ENCODE measurements around the gene TRNT1. TPM values are rescaled to one million over a fixed set of nuclear protein-coding genes. Genes with fewer than 3 reads are reported as not detected.
A peak's percentile ranks its signal among the peaks of the same experiment; 100 is the strongest.

Gene TRNT1
- total RNA-seq, 1 experiment from 2014 or later: 21.4 TPM

GRCh38 chr3:3177861-3178497 lies 51.2 kb downstream of the TRNT1 start:
- Histone ChIP-seq H3K9me2 (ENCODE audit: insufficient read depth) (no peaks in the 10 kb centered on the region), H3K79me2 (ENCODE audit: insufficient read depth, low read length) (peaks cover 39% of the 10 kb centered on the region), H2AFZ (ENCODE audit: low read depth, low read length, poor library complexity, severe bottlenecking) (no peak overlapping the region), H3K4me2 (ENCODE audit: low read length) (peak overlapping the region; percentile 79), H3K36me3 (ENCODE audit: control insufficient read depth in 1 of 2, insufficient read depth in 2 of 2, low read length in 2 of 2) (peaks cover 12% of the 10 kb centered on the region in 2 experiments), H3K9me3 (ENCODE audit: control insufficient read depth in 1 of 2, insufficient read depth in 1 of 2, low read depth in 1 of 2, low read length in 2 of 2) (no peaks in the 10 kb centered on the region), H3K4me1 (ENCODE audit: control insufficient read depth in 1 of 2, insufficient read depth in 2 of 2, low read length in 2 of 2) (peaks cover 6 to 14% of the 10 kb centered on the region in 2 experiments; a peak in 3 of 4 replicates), H3K27me3 (ENCODE audit: insufficient read depth, low read length) (no peaks in the 10 kb centered on the region), H3K4me3 (replicated peaks in 1 of 2; ENCODE audit: low read depth in 1 of 2, low read length in 2 of 2) (peak overlapping the region; percentile 89 to 97), H3K27ac (ENCODE audit: low read depth, low read length) (no peak overlapping the region), H3K9ac (ENCODE audit: low read length) (peak overlapping the region; percentile 72; the same call in 1 of the 2 replicates), H4K20me1 (ENCODE audit: insufficient read depth) (no peaks in the 10 kb centered on the region)
- TF ChIP-seq ELF1 (IDR thresholded peaks at IDR 0.05; ENCODE audit: borderline replicate concordance, low read depth) (no peak), MAX (IDR thresholded peaks at IDR 0.05) (no peak), YY1 (IDR thresholded peaks at IDR 0.05; ENCODE audit: extremely low read depth, insufficient replicate concordance, low read depth, low read length) (no peak), POLR2AphosphoS5 (IDR thresholded peaks at IDR 0.05; ENCODE audit: low read depth, low read length) (no peak), CBX3 (IDR thresholded peaks at IDR 0.05; ENCODE audit: low read depth) (no peak), JUND (IDR thresholded peaks at IDR 0.05) (no peak), SRF (IDR thresholded peaks at IDR 0.05; ENCODE audit: low read depth) (no peak), ZFX (IDR thresholded peaks at IDR 0.05) (no peak), ZBTB33 (IDR thresholded peaks at IDR 0.05; ENCODE audit: extremely low read depth, insufficient replicate concordance, low read length) (no peak)
- no peak for ATAC-seq
- POLR2A ChIA-PET: no interaction called here
- CTCF ChIA-PET: no interaction called here
- intact Hi-C loops (cut with micrococcal nuclease): no loop called here
- DNase-seq (ENCODE audit: low read depth, low spot score): no peak
- RAD21 ChIA-PET (ENCODE audit: low non-redundant PET in 1 of 2, low total read pairs in 2 of 2, uncharacterized antibody in 2 of 2, unreplicated experiment in 2 of 2): no interaction called here
- BruUV-seq (replicated peaks): no TSS peak
